PFSK-1 (cell line): ENCODE results near the gene CFAP97D2.
A peak's percentile ranks its signal among the peaks of the same experiment; 100 is the strongest.

Experiments used
- FOXP2 ChIP-seq: optimal IDR thresholded peaks from 2 replicates; pipeline ENCODE3; 2011; ENCODE audit warnings: borderline replicate concordance, control low read depth, inconsistent platforms; ENCODE audit not compliant: insufficient read depth; ENCODE audit errors: extremely low read length, extremely low read depth
- POLR2AphosphoS5 ChIP-seq: IDR thresholded peaks from 2 replicates; pipeline ENCODE4 v1.6.1; 2012; ENCODE audit warnings: low read depth, mild to moderate bottlenecking, control low read depth, low read length, moderate library complexity
- REST ChIP-seq, 2 experiments: IDR thresholded peaks; 2 replicates each; pipeline versions ENCODE4 v1.6.1 to v1.8.0; 2011 to 2012; ENCODE audit warnings: low read depth in 2 of 2, low read length in 2 of 2, control low read depth in 1 of 2, inconsistent platforms in 1 of 2, mild to moderate bottlenecking in 1 of 2, moderate library complexity in 1 of 2; ENCODE audit not compliant: insufficient read depth in 1 of 2
- SIN3A ChIP-seq: IDR thresholded peaks from 2 replicates; pipeline ENCODE4 v1.6.1; 2012; ENCODE audit warnings: mild to moderate bottlenecking, low read length, moderate library complexity, borderline replicate concordance; ENCODE audit not compliant: insufficient read depth
- TAF1 ChIP-seq: IDR thresholded peaks from 2 replicates; pipeline ENCODE4 v1.6.1; 2012; ENCODE audit warnings: low read length, control low read depth, borderline replicate concordance; ENCODE audit not compliant: insufficient read depth

CFAP97D2 gene

GRCh38 chr13:114230575-114230974, 51.5 kb downstream of the CFAP97D2 start:
- TF ChIP-seq REST (IDR thresholded peaks at IDR 0.05; ENCODE audit: insufficient read depth in 1 of 2, low read depth in 2 of 2, low read length in 2 of 2) (no peak), FOXP2 (no peak), POLR2AphosphoS5 (no peak), TAF1 (no peak), SIN3A (no peak)

GRCh38 chr13:114231886-114232285, 52.8 kb downstream of the CFAP97D2 start:
- TF ChIP-seq FOXP2 (no peak), TAF1 (no peak), SIN3A (no peak)

GRCh38 chr13:114234266-114234644, 55.2 kb downstream of the CFAP97D2 start:
- TF ChIP-seq POLR2AphosphoS5 (no peak), SIN3A (no peak), FOXP2 (no peak), REST (IDR thresholded peaks at IDR 0.05; ENCODE audit: insufficient read depth in 1 of 2, low read depth in 2 of 2, low read length in 2 of 2) (no peak), TAF1 (no peak)

DNA sequence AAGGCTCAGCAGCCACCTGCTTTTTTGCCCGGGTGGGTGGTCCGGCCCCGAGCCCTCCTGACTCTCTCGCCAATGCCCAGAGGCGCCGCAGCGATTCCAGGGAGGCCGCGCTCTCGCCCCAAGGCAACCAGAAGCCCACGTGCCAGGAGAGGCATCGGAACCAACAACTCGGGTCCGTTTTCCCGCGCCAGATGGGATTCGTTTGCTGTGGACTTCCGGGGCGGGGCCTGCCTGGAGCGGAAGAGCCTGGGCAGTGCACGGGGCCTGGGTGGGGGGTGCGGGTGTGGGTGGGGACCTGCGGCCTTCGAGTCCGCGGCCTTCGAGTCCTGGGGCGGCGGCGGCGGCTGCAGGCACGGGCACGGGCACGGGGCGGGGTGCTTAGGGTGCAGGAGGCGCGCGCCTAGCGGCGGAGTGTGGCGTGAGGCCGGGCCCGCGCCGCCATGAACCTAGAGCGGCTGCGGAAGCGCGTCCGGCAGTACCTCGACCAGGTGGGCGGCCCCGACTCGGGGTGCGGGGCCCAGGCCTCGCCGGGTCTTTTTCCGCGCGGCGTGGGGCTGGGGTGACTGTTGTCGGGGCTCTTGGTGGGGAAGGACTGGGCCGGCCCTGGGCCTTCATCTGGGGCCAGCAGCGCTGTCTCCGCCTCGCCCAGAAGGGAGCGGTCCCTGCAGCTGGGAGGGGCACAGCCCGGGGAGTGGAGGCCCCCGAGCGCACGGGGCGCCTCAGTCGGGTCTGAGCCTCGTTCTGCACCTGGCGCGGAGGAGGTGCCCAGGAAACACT, 55.8 kb downstream of the CFAP97D2 start, which contains the start of gene CDC16:
Gene CDC16 (plus strand): TSS at position 253 of the 777 bp plus-strand sequence. CDS start 188 bp downstream, at position 441.
- TF ChIP-seq TAF1 = peak; percentile 57; the same call in 1 of the 2 replicates
- no peak for TF ChIP-seq SIN3A
- peak; percentile 61 for TF ChIP-seq FOXP2
- 0 out of 2 replicates have a peak, but pooled peaks have one; percentile 20 for TF ChIP-seq POLR2AphosphoS5

DNA sequence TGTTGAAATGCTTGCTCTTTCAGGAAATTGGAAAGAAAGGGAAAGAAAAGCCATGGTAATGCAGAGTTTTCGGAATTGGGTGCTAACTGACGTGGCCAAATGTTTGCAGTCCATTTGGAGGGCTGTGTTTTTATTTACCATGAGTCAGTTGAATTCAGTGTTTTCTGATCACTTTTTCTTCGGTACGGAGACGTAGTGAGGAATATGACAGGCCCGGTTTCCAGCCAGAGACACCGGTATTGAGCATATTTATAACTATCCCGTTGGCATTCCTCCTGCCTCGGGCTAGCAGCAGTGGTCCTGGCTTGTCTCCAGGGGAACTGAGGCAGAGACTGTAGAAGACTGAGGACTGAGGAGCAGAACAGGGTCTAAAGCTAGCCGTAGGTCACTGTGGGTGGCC, 56.6 kb downstream of the CFAP97D2 start:
- TF ChIP-seq TAF1 (no peak), POLR2AphosphoS5 (no peak), REST (IDR thresholded peaks at IDR 0.05; ENCODE audit: insufficient read depth in 1 of 2, low read depth in 2 of 2, low read length in 2 of 2) (no peak)

DNA sequence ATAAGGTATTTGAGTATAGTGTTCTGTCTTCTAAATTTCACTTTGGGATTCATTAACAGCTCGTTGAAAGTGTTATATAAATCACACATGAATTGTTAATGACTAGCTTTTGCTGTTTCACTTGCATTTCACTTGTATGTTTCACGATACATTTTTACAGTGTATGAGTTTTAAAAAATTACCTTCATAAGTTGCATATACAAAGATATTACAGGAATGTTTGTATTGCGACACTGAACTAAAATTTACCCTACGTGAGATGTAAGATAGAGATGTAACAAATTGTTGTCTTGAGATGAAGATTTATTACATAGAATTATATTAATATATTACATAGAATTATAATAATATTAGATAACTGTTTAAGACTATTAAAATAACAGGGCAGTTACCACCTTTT, 57.2 kb downstream of the CFAP97D2 start:
- TF ChIP-seq SIN3A (no peak), FOXP2 (no peak), POLR2AphosphoS5 (no peak), TAF1 (no peak), REST (IDR thresholded peaks at IDR 0.05; ENCODE audit: insufficient read depth in 1 of 2, low read depth in 2 of 2, low read length in 2 of 2) (no peak)
